ENCODE data around the gene ZNF366. TPM values are rescaled to one million over a fixed set of nuclear protein-coding genes. Genes with fewer than 3 reads are reported as not detected.

Gene ZNF366
- total RNA-seq, 1 donor from 2014 or later, result 1.1 TPM

DNA sequence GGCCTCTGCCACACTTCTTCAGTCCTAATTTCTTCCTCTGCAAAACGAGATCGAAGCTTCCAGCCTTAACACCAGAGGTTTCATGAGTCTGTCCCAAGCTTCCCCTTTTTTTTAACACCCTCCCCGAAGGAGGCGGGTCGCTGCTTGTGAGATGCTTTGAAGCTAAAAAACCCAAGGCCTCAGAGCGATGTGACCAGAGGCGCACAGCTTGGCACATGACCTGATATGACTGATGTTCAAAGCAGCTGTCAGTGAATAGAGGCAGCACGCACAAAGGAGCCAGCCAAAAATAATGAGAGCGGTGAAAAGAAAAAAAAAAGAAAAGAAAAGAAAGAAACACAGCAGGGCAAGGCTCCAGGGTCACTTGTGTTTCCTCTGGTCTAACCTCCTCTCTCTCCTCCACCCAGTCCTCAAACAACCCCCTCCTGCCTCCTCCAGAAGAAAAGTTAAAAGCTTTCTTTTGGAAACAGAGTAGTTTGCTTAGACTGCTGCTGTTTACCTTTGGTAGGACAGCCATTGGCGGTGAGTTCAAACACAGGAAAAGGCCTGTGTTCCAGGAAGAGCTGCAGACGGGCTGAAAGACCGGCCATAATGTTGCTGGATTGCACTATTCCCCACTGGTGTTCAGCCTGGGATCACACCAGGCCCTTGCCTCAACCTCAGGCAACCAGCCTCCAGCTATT, 10.9 kb upstream of the ZNF366 start:
- no peak for DNase-seq

DNA sequence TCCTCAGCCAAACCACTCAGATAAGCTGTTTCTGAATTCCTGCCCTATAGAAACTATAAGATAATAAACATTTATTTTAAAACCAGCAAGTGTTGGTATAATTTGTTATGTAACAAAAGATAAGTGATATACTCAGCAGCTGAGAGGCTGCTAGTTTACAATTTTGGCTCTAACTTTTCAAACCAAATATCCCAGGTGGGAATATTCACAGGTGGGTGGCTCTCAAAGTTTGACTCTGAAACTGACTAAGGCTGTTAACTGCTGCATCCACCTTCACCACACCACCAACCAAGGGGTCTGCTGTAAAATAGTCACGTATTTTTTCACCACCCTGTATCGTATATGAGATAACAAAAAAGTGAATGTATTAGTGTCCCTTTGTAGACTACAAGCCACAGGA, 9.7 kb upstream of the ZNF366 start:
- no peak for DNase-seq

DNA sequence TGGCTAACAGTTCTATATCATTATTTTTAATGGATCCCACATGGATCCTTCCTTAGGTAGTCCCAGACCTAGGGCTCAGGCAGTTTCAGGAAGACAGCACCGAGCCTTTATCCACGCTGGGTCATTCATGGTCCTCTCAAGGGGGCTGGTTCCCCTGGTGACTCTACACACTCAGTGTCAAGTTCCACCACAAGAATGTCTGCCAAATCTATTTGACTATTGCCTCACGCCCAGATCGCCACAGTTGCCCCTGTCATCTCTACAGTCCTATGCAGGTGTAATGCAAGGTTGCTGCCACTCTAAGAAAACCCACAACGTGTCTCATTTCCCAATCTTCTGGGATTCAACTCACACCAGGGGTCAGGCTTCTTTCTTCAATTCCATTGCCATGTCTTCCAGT, 8.0 kb upstream of the ZNF366 start:
- DNase-seq, result no peak

DNA sequence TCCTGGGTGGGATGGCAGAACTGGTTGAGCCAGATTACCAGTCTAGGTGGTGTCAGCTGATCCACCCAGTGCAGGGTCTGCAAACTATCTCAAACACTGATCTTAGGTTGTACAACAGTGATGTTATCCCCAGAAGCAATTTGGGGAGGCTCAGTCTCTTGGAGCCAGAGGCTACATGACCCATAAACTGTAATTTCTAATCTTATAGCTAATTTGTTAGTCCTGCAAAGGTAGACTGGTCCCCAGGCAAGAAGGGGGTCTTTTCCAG, 5.3 kb upstream of the ZNF366 start:
- DNase-seq, result no peak

DNA sequence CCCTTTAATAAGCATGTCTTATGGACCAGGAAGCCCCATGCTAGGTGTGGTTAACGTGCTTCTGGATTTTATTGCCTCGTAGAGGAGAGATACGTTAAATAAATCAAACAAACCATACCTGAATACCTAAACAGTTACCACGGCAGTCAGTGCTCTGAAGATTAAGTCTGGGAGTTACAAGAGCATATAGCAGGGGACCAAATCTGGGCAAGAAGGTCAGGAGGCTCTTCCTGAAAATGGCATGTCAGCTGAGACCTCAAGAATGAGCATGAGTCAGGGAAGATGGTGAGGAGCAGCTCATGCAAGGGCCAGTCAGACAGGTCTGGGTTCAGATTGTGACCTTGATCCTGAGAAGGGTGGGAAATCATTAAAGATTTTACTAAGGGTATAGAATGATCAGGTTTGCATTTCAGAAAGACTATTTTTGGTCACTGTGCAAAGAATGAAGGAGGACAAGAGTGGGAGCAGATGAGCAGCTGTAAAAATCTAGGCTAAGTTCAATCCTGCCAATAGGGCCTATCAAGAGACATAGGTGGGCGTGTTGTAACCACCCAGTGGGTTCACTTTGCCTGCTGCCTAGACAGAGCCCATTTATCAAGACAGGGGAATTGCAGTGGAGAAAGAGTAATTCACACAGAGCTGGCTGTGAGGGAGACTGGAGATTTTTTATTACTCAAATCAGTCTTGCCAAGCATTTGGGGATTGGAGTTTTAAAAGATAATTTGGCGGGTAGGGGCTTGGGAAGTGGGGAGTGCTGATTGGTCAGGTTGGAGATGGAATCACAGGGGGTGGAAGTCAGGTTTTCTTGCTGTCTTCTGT, 4.8 kb upstream of the ZNF366 start:
- DNase-seq, result no peak

DNA sequence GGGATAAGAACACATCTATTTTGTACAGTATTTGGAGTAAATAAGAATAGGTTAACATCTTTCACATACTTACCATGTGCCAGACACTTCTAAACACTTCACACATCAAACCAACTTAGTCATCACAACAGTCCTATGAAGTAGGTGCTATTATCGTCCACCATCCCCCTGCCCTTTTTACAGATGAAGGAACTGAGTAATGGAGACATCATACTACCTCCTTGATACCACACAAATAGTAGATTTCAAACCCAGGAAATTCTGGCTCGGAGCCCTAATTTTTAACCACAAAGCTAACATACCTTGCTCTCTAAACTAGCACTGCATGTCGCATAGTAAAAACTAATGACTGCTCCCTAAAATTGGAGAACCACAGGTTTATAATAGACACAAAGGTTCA, 4.2 kb upstream of the ZNF366 start:
- no peak for DNase-seq

DNA sequence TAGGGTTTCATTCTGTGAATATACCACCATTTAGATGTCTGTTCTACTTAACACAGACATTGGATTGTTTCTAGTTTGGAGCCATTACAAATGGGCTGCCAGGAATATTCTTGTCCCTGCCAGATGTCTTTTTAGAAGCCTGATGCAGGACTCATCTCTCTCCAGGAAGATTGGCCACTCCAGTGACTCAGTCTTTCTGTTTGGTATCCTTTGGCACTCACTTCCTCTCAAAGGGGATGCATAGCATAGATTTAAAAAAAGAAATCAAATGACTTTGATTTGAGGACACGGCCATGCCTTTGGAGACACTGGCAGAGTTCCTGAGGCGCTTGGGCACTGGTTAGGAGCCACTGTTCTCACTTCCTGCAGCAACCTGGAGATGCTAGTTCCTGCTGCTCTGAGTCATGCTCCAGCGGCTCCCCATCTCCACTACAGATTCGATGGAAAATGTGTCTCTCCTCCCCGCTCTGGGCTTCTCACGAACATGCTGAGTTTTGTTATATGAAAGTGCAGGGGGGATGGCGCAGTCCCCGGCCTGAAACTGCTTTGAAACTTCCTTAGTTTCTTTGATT, 3.5 kb upstream of the ZNF366 start:
- DNase-seq, result peak; percentile 76

DNA sequence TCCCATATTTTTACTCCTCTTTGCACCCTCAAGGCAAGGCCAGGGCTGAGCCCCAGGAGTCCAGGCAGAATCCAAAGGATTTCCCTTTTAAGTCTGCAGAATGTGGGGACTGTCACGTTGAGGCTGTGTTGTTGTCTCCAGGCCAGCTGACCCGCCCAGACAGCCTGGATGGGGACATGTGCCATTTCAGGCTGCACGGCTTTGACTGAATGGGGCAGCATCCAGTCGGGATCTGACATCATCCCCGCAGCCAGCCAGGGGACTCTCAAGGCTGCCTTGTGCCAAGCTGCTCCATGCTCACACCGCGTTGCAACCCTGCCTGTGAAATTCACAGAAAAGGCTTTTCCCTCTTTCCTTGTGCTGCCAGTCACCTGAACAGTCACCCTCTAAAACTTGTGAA, 2.2 kb upstream of the ZNF366 start:
- DNase-seq, result no peak

DNA sequence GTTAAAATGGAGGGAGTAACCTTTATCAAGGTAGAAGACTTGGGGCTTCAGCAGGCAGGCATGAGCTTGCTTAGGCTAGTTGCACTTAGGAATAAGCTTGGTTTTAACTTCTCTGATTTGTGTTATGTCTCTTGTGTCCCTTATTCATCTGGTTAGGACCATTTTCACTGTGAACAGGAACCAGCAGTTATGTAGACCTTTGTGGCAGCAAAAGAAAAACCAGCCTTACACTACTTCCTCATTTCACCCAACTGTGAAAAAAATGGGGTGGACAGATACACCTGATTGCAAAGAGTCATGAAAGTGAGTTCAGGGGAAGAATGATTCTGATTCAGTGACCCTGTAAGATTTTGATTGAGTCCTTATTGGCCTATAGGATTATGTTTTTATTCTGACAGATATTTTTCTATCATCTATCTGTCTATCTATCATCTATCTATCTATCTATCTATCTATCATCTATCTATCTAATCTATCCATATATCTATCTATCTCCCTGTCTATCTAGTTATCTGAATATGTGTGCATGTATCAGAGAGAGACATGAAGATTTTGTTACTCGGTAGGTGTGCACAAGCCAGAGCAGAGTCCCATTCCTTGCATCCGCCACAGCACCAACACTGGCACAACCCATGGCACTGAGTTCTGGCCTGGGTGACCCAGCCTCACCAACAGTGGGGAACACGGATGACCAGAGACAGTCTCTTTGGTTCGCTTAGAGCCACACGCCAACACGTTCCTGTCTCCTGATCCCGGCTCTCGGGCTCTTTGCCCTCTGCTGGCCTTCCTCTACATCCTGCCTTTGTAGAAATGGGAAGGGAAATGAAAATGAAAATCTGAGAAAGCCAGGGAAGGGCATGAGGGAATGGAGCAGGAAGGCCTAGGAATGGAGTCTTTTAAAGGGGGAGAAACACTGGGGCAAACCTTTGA, 1.3 kb upstream of the ZNF366 start:
- no peak for DNase-seq

DNA sequence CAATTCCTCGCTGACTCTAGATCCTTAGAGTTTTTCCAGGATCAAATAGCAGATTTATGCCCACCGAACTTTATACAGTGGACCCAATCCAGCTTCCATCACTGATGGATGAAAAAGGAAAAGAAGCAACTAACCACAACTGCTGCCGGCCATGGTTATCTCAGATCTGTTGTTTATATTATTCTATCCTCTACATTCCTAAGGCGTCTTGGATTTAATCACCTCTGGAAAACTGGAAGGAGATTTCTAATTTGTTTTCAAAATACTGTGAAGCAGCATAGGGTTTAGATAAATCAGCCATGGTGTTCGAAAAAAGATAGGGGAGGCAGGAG, 663 bp upstream of the ZNF366 start:
- no peak for DNase-seq

DNA sequence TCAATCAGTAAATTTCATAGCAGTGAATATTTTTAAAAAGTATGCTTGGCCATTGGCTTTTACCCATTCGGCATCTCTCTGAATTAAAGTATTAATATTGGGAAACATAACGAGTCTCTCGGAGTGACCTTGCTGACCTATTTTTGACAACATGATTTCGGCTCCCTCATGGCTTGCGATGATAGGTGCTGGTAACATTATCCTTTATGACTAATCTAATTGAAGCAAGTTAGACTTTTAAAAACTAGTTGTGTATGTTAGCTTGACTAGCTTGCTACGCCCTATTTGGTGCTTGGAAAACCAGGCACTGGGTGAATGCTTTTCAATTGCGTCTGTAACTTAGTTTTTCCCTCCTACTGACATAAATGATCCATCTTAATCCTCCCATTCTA, 1.1 kb downstream of the ZNF366 start:
- no peak for DNase-seq

DNA sequence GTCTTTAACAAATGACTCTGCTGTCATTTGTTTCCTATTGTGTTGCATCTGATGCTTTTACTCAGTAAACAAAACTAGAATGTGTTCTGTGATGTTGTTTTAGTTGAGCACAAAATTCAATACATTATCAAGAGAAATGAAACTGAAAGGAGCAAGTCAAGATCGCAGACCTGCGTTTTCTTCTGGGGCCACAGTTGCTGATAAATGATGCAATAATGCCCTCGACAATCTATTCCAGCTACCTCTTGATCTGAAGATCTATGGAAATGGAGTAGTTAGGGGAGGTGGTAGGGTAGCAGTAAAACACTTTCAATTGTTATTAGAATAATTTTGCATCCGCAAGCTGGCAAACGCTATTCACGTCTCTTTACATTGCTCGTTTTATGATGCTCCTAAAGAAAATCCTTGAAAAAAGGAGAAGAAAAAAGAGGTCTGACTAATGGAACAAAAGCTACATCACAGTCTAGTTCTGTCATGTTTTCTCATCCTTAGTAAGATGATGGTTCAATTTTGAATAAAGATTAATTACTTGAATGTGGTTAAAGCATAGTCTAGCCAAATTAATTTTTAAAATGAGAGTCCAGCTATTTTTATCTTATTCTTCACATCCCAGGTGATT, 1.6 kb downstream of the ZNF366 start:
- DNase-seq, result no peak

DNA sequence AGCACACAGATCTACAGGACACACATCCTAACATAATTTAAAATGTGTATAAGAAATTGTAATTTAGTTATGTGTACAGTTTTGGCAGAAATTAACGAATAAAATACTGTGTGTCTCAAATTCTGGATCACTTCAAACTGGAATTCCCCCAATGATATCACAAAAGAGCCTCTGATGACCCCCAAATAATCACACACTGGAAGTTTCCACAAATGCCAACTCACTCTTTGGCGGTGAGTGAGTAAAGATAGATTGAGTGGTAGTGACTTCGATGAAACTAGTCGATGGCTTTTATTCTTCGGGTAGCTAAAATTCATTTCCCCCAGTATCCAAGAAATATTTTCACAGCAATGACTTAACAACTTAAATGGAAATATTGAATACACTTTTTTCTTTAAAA, 2.2 kb downstream of the ZNF366 start:
- no peak for DNase-seq

DNA sequence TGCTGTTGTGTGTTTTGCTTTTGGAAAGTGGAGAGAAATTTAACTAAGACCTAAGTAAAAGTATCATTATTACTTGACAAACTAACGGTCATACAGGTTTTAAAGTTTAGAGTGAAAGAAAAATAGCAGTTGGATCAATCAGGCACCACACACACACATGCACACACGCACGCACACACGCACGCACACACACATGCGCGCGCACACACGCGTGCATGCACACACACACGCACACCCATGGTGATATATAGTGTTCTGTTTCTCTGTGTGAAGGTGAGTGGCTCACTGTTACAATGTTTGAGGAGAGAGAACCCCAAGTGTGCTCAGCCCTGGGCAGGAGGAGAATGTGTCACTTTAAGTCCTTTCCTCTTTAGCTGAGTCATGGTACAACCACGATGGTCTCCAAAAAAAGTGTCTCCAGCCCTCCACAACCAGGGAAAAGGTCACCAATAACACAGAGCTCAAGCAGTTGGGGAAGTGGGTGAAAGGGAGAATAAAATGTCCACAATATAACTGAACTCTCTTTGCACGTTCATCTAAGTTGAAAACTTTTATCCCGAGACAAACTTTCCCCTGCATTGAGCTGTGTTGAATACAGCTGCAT, 3.2 kb downstream of the ZNF366 start:
- DNase-seq, result no peak

DNA sequence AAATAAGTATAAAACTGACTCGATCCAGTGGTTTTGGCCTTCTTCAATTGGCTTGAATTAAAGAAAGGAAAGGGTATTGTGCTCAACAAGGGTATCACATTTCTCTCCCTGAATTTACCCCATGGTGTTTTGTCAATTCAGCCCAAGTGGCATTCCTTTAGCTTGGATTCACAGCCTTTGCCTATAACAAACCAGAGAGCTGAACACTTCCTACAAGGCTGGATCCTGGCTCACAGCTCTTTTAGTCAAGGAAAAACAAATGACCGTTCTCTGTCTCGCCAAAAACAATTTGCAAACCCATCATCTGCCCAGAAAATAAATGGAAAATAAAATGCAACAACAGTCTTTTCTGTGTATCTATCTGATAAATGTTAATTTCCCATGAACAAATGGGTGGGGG, 5.7 kb downstream of the ZNF366 start:
- DNase-seq, result no peak

DNA sequence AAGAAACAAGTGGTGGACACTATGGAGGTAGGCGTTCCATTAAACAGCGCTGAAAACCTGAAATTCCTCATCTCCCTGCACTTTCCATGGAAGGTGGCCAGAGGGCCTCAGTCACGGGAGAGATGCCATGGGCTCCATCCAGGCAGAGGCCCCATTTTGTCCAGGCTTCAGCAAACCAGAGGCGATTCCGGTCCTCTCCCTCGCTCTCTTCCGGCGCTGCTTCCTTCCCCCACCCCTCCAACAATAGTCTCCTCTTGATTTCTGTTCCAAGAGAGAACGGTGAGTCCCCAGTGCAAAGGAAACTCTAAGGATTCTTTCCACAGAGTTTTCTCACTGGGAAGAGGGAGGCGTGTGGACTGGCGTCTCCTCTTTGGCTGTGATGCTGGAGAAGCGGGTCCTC, 7.5 kb downstream of the ZNF366 start:
- DNase-seq, result no peak

DNA sequence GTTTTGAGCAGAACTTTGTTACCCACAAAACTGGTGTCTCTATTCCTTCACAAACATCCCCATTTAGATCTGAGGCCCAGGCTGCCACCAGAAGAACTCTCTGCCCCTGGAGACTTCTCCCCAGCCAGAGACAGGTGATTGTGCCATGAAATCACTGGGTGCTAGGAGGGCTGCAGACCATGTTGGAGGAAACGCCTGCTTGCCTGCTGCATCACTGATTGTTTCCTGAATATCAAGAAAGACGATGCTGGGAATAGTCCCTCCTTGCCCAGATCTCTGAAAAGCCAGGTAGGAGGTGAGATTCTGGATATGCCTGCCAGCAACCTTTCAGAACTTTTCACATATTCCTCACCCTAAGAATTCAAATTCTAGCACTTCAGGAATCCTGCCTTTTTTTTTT, 8.1 kb downstream of the ZNF366 start:
- no peak for DNase-seq

DNA sequence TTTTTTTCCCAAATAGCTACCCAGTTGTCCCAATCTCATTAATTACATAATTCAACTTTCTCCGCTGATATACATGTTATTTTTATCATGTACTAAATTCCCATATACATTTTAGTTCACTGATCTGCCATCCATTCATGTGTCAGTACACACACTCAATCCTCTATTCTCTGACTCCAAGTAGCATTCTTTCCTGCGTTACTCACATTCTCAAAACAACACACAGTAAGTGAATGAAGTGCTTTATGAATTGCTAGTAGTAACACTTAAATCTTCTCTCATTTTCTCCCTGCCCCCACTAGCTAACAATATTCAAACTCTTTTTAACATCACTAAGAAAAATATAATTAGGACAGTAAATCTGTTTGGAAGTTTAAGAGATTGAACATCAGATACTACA, 8.9 kb downstream of the ZNF366 start:
- DNase-seq, result no peak

DNA sequence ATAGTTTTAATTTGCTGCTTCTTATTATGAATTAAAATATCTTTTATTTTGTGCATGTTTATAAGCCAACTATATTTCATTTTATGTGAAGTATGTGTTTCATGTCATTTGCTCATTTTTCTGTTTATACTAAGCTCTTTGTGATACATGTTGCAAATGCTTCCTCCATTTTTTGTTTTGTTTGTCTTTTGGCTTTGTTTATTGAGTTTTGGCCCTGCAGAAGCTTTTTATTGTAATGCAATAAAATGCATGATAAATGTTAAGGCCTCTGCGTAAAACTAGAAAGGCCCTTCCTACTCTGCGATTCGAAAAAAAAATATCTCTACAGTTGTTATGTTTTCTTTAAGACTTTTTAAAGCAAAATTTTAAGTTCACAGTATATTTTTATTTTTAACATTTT, 9.4 kb downstream of the ZNF366 start:
- DNase-seq, result no peak

DNA sequence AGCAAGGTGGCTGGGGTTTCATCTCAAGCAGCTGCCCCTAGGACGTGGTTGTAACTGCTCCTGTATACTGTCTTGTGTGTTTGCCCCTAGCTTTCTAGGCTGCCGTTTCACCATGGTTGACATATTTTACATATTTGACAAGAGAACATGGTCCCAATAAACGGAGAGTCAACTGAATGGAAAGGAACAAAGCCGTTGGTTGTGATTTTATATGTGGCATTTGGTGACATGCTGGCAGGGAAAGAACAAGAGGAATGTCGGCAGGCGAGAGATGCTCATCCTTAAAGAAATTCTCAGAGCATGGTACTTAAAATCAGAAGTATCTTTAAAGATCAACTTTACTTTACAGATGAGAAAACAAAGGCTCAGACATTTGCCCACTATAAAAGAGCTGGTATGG, 11.8 kb downstream of the ZNF366 start:
- no peak for DNase-seq

DNA sequence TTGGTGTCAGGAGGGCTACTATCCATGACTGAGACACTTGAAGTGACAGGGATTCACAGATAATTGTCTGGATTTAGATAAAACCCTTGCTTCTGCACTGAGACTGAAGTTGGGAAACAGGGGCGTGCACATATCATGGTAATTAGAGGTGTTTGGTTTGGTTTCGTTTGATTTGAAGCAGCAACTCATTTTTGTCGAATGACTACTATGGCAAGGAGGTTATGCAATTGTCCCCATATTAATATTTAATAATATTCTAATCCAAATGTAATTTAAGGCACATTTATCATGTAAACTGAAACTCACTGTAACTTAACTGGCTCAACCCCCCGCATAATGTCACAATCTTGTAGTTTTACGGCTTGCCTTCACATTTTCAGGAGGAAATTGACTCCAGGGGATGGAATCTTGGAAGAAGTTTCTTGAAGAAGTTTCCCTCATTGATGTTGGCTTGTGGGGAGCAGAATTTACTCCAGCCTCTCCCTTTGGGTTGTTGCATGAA, 12.5 kb downstream of the ZNF366 start:
- DNase-seq, result no peak

DNA sequence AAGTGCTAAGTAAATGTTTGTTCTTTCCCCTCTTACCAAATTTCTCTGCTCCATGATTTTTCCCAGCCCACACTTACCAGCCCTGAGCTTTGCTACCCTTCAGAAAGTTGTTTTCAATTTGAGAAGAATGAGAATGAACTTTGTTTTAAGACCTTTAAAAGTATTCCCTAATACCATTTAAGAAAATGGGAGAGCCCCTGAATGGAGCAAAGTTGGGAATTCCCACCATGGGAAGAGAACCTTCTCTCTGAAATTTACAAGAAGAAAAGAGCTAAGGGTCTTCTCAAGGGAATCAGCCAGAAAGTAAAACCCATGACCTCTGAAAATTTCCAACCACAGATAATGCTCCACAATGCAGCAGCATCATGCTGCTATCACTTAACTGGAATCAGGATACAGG, 17.7 kb downstream of the ZNF366 start:
- DNase-seq, result no peak
